GM12872 (cell line): Measurements from ENCODE around the gene CHST11.

ENCODE experiments used
- TF ChIP-seq, protein P1 (sequence below): IDR thresholded peaks from 3 replicates; pipeline ENCODE4 v1.5.1; 2011; ENCODE audit warnings: low read depth, mild to moderate bottlenecking, low read length, moderate library complexity; ENCODE audit not compliant: insufficient read depth

CHST11 gene

DNA sequence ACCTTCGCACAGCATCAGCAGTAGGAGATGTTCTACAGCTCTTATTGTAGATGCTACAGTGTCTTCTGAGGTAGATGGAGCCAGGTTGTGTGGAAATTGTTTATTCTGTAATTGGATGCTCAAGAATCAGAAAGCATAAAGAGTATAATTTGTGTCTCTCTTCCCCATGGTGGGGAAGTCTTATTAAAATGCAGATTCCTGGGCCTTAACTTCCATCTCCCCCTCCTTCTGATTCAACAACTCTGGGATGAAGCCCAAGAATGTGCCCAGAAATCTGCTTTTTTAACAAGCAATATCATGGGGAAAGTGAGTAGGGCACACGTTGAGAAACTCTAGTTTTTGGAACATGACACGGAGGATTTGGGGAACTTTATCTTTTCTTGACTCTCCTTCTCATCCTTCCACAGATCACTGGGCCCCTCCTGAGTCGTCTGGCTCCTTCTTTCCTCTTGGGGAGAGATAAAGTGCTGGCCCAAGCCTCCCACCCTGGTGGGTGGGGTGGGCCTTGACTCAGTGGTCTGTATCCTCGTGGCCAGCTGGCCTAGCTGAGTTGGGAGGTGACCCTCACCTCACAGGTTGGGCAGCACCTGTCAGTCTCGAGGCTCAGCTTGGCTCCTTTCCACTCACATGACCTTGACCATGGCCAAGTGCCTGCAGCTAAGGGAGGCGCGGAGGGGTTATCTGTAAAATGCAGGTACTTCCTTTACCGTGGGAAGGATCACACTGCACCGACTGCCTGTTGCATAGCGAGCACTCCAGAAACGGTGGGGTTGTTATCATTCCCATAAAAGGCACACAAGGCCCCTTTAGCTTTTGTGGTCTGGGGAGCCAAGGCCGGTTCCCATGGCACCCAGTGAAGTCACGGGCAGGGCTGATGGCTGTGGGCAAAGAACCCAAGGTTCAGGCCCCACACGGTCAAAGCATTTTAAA is 141.9 kb downstream of the CHST11 start:
- TF ChIP-seq, protein P1, sequence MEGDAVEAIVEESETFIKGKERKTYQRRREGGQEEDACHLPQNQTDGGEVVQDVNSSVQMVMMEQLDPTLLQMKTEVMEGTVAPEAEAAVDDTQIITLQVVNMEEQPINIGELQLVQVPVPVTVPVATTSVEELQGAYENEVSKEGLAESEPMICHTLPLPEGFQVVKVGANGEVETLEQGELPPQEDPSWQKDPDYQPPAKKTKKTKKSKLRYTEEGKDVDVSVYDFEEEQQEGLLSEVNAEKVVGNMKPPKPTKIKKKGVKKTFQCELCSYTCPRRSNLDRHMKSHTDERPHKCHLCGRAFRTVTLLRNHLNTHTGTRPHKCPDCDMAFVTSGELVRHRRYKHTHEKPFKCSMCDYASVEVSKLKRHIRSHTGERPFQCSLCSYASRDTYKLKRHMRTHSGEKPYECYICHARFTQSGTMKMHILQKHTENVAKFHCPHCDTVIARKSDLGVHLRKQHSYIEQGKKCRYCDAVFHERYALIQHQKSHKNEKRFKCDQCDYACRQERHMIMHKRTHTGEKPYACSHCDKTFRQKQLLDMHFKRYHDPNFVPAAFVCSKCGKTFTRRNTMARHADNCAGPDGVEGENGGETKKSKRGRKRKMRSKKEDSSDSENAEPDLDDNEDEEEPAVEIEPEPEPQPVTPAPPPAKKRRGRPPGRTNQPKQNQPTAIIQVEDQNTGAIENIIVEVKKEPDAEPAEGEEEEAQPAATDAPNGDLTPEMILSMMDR = no peak

DNA sequence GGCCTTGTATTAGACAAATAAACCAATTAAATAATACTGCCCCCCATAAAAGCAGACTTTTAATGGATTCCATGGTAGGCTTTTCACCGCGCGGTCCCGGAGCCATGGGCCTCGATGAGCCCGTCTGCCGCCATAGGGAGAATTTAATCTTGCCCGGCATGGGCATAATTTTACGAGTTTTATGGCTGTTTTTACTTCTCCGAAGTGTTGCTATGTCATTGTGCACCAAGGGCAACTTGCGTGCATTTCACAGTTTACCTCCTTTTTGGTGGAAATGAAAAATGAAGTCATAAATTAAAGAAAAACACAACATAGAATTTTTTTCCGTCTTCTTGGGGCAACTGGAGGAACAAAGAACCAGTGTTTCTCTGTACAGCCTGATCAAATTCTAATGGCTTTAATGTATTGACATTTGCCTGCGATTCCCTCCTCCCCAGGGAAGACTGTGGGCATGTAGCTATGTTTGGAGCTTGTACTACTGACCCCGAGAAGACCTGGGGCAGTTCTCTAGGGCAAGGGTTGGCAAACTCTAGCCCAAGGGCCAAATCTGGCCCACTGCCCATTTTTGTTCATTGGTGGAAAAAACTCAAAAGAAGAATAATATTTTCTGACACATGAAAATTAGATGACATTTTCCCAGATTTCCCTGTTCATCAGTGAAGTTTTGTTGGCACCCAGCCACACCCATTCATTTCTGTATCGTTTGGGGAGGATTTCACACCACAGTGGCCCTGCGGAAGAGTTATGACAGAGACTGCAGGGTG is 142.7 kb downstream of the CHST11 start:
- TF ChIP-seq, protein P1 = no peak

DNA sequence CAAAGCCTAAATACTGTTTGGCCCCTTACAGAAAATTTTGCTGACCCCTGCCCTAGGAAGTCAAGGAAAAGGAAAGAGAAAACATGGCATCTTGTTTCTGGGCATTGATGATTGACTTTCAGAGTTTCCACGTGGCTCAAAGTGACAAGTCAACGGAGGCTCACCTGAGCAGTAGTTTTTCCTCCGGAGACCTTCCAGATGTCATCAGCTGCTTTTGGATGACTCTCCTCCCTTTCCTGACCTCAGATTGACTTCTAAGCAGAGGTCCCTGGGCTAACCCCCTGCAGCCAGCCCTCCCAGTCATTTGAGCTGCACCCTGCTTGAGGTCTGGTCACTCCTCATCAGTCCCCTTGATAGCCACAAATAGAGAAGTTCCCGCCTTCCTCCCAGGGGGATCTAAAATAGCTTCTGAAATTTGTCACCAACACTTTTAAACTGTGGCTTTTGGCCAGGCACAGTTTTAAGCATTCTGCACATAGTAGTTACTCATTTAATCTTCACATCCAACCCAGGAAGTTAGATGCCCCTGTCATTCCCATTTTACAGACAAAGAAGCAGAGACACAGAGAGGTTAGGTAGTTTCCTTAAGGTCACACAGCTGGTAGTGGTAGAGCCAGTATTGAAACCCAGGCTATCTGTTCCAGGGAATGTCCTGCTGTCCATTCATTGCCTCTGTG is 143.4 kb downstream of the CHST11 start:
- TF ChIP-seq, protein P1 = no peak

DNA sequence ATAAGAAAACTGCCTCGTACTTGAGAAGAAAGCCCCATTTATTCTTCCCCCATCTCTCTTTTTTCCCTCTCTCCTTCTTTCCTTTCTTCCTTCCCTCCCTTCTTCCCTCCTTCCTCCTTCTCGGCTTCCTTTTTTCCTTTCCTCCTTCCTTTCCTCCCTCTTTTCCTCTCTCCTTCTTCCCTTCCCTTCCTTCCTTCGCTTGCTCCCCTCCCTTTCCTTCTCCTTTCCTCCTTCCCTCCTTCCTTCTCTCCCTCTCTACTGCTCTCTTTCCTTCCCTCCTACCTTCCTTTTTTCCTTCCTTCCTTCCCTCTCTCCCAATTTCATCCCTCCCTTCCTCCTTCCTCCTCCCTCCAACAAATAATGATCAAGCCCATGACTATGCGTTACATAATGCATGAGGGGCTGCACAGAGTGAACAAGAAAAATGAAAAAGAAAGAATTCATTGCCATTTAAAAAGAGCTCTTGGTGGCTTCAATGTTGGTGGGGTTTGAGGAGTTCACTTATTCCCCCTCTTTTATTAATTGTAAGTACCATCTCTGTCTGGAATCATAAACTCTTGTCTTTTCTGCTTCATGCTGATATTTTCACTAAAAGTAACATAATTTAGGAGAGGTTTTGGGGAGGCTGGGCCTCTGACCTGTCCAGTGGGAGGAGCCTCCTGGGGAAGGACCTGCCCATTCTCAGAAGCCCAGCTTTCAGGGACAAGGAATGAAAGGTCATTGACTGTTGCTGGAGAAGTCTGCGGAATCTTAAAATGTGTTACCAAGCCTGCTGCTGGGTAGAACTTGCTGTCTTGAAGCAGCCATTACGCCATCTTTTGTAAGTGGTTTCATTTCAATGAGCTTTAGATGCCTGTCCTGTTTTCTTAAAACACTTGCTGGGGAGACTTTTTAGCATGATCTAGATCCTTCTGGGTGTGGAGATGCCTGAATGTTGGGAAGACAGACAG is 144.3 kb downstream of the CHST11 start:
- TF ChIP-seq, protein P1 = no peak

DNA sequence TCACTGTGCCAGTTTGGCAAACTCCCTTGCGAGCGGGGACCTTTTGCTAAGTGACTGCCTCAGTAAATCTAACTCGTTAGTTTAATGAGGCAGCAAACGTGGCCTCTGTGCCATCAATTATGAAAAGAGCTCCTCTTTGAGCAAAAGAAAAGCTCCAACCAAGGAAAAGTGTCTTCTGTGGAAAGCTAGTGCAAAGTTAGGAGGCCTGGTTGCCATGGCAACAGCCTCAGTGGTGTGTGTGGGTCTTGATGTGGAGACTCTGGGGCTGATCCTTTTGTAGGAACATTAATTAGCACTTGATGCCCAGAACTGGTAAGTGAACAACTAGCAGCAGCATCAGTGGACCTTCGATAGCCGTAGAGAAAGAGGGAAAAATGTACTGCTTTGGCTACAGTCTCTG is 145.7 kb downstream of the CHST11 start:
- TF ChIP-seq, protein P1 = no peak

DNA sequence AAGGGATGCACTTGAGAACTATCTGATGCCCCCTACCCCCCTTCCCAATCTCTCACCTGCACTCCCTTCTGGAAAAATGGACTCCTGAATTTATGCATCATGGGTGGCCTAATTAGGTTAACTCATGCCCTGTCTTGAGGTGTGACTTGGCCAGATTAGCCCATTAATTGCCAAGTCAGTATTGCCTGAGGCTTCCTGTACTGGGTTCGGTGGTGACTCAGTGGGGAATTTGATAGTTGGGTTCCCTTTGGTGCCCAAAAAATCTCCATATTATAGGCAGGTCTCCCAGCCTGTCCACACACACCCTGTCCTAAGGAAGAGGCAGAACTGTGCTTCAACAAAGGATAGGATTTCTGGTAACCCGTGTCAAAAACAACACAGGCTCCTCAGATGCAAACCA is 146.1 kb downstream of the CHST11 start:
- TF ChIP-seq, protein P1 = no peak
